SK-N-SH treated with all-trans-retinoic acid at 6 μM for 48 hours (cell line): ENCODE measurements around the gene SNTB2.

Experiments
- ATAC-seq: fragments of 200-7000 bp; cut with Tn5 transposase; 3 replicates; pipeline ENCODE4 v1.9.1; 2020; ENCODE audit warnings: mild to moderate bottlenecking, moderate library complexity
- ARNTL ChIP-seq: fragments of 450-650 bp; formaldehyde crosslinking; IDR thresholded peaks from 2 replicates; pipeline ENCODE4 v1.5.0; 2020; ENCODE audit warnings: low read depth, mild to moderate bottlenecking, moderate library complexity, borderline replicate concordance
- BACH2 ChIP-seq: fragments of 250-450 bp; sonication (Bioruptor Pico); IDR thresholded peaks from 2 replicates; pipeline ENCODE4 v1.9.0; 2021; ENCODE audit warnings: mild to moderate bottlenecking, borderline replicate concordance
- CREB5 ChIP-seq: fragments of 250-450 bp; sonication (Bioruptor Pico); IDR thresholded peaks from 2 replicates; pipeline ENCODE4 v1.5.1; 2020; ENCODE audit warnings: low read depth, mild to moderate bottlenecking, moderate library complexity
- CSRNP3 ChIP-seq: fragments of 250-450 bp; sonication (Bioruptor Pico); IDR thresholded peaks from 2 replicates; pipeline ENCODE4 v1.5.1; 2021; ENCODE audit warnings: mild to moderate bottlenecking, moderate library complexity
- ESRRG ChIP-seq: fragments of 250-450 bp; sonication (Bioruptor Pico); IDR thresholded peaks from 2 replicates; pipeline ENCODE4 v1.6.1; 2021; ENCODE audit warnings: mild to moderate bottlenecking
- GLIS3 ChIP-seq: fragments of 250-450 bp; sonication (Bioruptor Pico); IDR thresholded peaks from 2 replicates; pipeline ENCODE4 v1.5.0; 2020; ENCODE audit warnings: mild to moderate bottlenecking, moderate library complexity
- OSR1 ChIP-seq: fragments of 250-450 bp; sonication (Bioruptor Pico); IDR thresholded peaks from 2 replicates; pipeline ENCODE4 v1.8.0; 2022; ENCODE audit warnings: moderate library complexity, mild to moderate bottlenecking, inconsistent platforms
- PATZ1 ChIP-seq: fragments of 250-450 bp; sonication (Bioruptor Pico); IDR thresholded peaks from 2 replicates; pipeline ENCODE4 v1.8.0; 2020; ENCODE audit warnings: mild to moderate bottlenecking, moderate library complexity, borderline replicate concordance
- POU6F1 ChIP-seq: fragments of 250-450 bp; sonication (Bioruptor Pico); IDR thresholded peaks from 2 replicates; pipeline ENCODE4 v1.8.0; 2021; ENCODE audit warnings: low read depth, mild to moderate bottlenecking, moderate library complexity, borderline replicate concordance
- PPARA ChIP-seq: fragments of 250-450 bp; sonication (Bioruptor Pico); IDR thresholded peaks from 2 replicates; pipeline ENCODE4 v1.5.0; 2020; ENCODE audit warnings: mild to moderate bottlenecking, borderline replicate concordance
- RARB ChIP-seq: fragments of 250-450 bp; sonication (Bioruptor Pico); IDR thresholded peaks from 2 replicates; pipeline ENCODE4 v1.8.0; 2021; ENCODE audit warnings: mild to moderate bottlenecking, moderate library complexity
- SNAI2 ChIP-seq: fragments of 250-450 bp; sonication (Bioruptor Pico); IDR thresholded peaks from 2 replicates; pipeline ENCODE4 v1.5.0; 2020; ENCODE audit warnings: mild to moderate bottlenecking, moderate library complexity
- TOX ChIP-seq: fragments of 250-450 bp; sonication (Bioruptor Pico); IDR thresholded peaks from 2 replicates; pipeline ENCODE4 v1.8.0; 2021; ENCODE audit warnings: mild to moderate bottlenecking, moderate library complexity, borderline replicate concordance
- TSHZ2 ChIP-seq: fragments of 250-450 bp; sonication (Bioruptor Pico); IDR thresholded peaks from 2 replicates; pipeline ENCODE4 v1.5.0; 2020; ENCODE audit warnings: mild to moderate bottlenecking, moderate library complexity
- ZC3H10 ChIP-seq: fragments of 250-450 bp; sonication (Bioruptor Pico); IDR thresholded peaks from 2 replicates; pipeline ENCODE4 v1.5.1; 2021; ENCODE audit warnings: mild to moderate bottlenecking, moderate library complexity
- ZFP3 ChIP-seq: fragments of 250-450 bp; sonication (Bioruptor Pico); IDR thresholded peaks from 2 replicates; pipeline ENCODE4 v1.5.0; 2020; ENCODE audit warnings: mild to moderate bottlenecking, moderate library complexity
- ZFP30 ChIP-seq: fragments of 450-650 bp; formaldehyde crosslinking; IDR thresholded peaks from 2 replicates; pipeline ENCODE4 v1.5.0; 2022; ENCODE audit warnings: mild to moderate bottlenecking, moderate library complexity
- ZNF565 ChIP-seq: fragments of 450-650 bp; formaldehyde crosslinking; conservative IDR thresholded peaks from 2 replicates; pipeline ENCODE4 v1.5.0; 2020; ENCODE audit warnings: low read depth, mild to moderate bottlenecking, moderate library complexity
- ZNF70 ChIP-seq: fragments of 450-650 bp; formaldehyde crosslinking; IDR thresholded peaks from 2 replicates; pipeline ENCODE4 v1.5.0; 2020; ENCODE audit warnings: mild to moderate bottlenecking, moderate library complexity

The SNTB2 gene

GRCh38 chr16:69318911-69319289 lies 131.9 kb downstream of the SNTB2 start:
- ATAC-seq = no peak; the same call in 2 of the 3 replicates
- TF ChIP-seq BACH2 (CRISPR knock-in tag) (no peak), CREB5 (CRISPR knock-in tag) (no peak), ZNF565 (CRISPR knock-in tag) (no peak), ZFP30 (CRISPR knock-in tag) (no peak), TOX (no peak), SNAI2 (CRISPR knock-in tag) (no peak), RARB (CRISPR knock-in tag) (no peak), ARNTL (CRISPR knock-in tag) (no peak), PPARA (CRISPR knock-in tag) (no peak), POU6F1 (CRISPR knock-in tag) (no peak), OSR1 (CRISPR knock-in tag) (no peak)

GRCh38 chr16:69319381-69319780 lies 132.4 kb downstream of the SNTB2 start:
- no peak for ATAC-seq
- TF ChIP-seq TSHZ2 = no peak
- TF ChIP-seq, all 23 proteins: peak for 0

GRCh38 chr16:69319826-69320739 lies 133.1 kb downstream of the SNTB2 start:
- no peak for ATAC-seq
- no peak for TF ChIP-seq ZNF70 (CRISPR knock-in tag)
- no peak for TF ChIP-seq POU6F1 (CRISPR knock-in tag)

GRCh38 chr16:69320740-69321073 lies 133.7 kb downstream of the SNTB2 start:
- no peak for TF ChIP-seq ZNF70 (CRISPR knock-in tag)
- no peak for ATAC-seq

GRCh38 chr16:69321080-69321479 lies 134.1 kb downstream of the SNTB2 start:
- ATAC-seq = no peak
- TF ChIP-seq ZNF565 (CRISPR knock-in tag) (no peak), OSR1 (CRISPR knock-in tag) (no peak), CSRNP3 (CRISPR knock-in tag) (no peak), POU6F1 (CRISPR knock-in tag) (no peak), GLIS3 (CRISPR knock-in tag) (no peak), ESRRG (CRISPR knock-in tag) (no peak), ZFP3 (CRISPR knock-in tag) (no peak), ZC3H10 (CRISPR knock-in tag) (no peak), PATZ1 (CRISPR knock-in tag) (no peak)
